RWPE2 (cell line): ENCODE data around the gene CHST9.

Source experiments
- ATAC-seq: fragments of 200-7000 bp; cut with Tn5 transposase; 3 replicates; pipeline ENCODE4 v1.9.1; 2021; ENCODE audit warnings: low read depth
- DNase-seq: peaks from one replicate; pipeline ENCODE4 v3.0.0-alpha.2; 2020; ENCODE audit warnings: low spot score
- H3K27ac ChIP-seq: fragments of 450-650 bp; 2 replicates; pipeline ENCODE4 v1.5.1; 2017; ENCODE audit warnings: mild to moderate bottlenecking; ENCODE audit not compliant: poor library complexity, severe bottlenecking
- H3K27me3 ChIP-seq: fragments of 250-450 bp; sonication (Bioruptor Pico); 2 replicates; pipeline ENCODE4 v1.5.1; 2021; ENCODE audit warnings: mild to moderate bottlenecking, moderate library complexity; ENCODE audit not compliant: insufficient read depth, poor library complexity, severe bottlenecking
- H3K36me3 ChIP-seq: fragments of 250-450 bp; sonication (Bioruptor Pico); 2 replicates; pipeline ENCODE4 v1.5.1; 2020; ENCODE audit warnings: low read depth, mild to moderate bottlenecking, moderate library complexity
- H3K4me1 ChIP-seq: fragments of 250-450 bp; sonication (Bioruptor Pico); 2 replicates; pipeline ENCODE4 v1.5.1; 2021; ENCODE audit warnings: mild to moderate bottlenecking, moderate library complexity; ENCODE audit not compliant: insufficient read depth, poor library complexity, severe bottlenecking
- H3K4me3 ChIP-seq: fragments of 250-450 bp; sonication (Bioruptor Pico); 2 replicates; pipeline ENCODE4 v1.5.1; 2021; ENCODE audit warnings: mild to moderate bottlenecking, moderate library complexity; ENCODE audit not compliant: severe bottlenecking
- H3K9me3 ChIP-seq: fragments of 250-450 bp; sonication (Bioruptor Pico); 2 replicates; pipeline ENCODE4 v1.5.1; 2021; ENCODE audit warnings: mild to moderate bottlenecking, moderate library complexity; ENCODE audit not compliant: severe bottlenecking
- TF ChIP-seq, protein P1 (sequence below): fragments of 450-650 bp; IDR thresholded peaks from one replicate; pipeline ENCODE4 v1.5.1; 2017; ENCODE audit warnings: mild to moderate bottlenecking, moderate library complexity; ENCODE audit not compliant: poor library complexity, severe bottlenecking

CHST9 gene

GRCh38 chr18:27008575-27008974 lies 176.5 kb downstream of the CHST9 start:
- no peaks in the 10 kb centered on the region for H3K9me3 ChIP-seq
- H3K4me1 ChIP-seq = no peaks in the 10 kb centered on the region
- ATAC-seq (no peak), DNase-seq (no peak)
- TF ChIP-seq, protein P1, sequence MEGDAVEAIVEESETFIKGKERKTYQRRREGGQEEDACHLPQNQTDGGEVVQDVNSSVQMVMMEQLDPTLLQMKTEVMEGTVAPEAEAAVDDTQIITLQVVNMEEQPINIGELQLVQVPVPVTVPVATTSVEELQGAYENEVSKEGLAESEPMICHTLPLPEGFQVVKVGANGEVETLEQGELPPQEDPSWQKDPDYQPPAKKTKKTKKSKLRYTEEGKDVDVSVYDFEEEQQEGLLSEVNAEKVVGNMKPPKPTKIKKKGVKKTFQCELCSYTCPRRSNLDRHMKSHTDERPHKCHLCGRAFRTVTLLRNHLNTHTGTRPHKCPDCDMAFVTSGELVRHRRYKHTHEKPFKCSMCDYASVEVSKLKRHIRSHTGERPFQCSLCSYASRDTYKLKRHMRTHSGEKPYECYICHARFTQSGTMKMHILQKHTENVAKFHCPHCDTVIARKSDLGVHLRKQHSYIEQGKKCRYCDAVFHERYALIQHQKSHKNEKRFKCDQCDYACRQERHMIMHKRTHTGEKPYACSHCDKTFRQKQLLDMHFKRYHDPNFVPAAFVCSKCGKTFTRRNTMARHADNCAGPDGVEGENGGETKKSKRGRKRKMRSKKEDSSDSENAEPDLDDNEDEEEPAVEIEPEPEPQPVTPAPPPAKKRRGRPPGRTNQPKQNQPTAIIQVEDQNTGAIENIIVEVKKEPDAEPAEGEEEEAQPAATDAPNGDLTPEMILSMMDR = no peak
- no peaks in the 10 kb centered on the region for H3K27me3 ChIP-seq
- no peaks in the 10 kb centered on the region for H3K36me3 ChIP-seq
- H3K4me3 ChIP-seq = no peak overlapping the region
- no peak overlapping the region for H3K27ac ChIP-seq

- no peaks in the 10 kb centered on the region for H3K27me3 ChIP-seq
- no peak overlapping the region for H3K27ac ChIP-seq
- no peaks in the 10 kb centered on the region for H3K36me3 ChIP-seq
- no peak overlapping the region for H3K4me3 ChIP-seq
- H3K4me1 ChIP-seq = no peaks in the 10 kb centered on the region
- no peaks in the 10 kb centered on the region for H3K9me3 ChIP-seq
- ATAC-seq (no peak), DNase-seq (no peak)
- TF ChIP-seq, protein P1 = no peak
These were observed 177.2 kb downstream of the CHST9 start for GRCh38 chr18:27007880-27008279.

DNA sequence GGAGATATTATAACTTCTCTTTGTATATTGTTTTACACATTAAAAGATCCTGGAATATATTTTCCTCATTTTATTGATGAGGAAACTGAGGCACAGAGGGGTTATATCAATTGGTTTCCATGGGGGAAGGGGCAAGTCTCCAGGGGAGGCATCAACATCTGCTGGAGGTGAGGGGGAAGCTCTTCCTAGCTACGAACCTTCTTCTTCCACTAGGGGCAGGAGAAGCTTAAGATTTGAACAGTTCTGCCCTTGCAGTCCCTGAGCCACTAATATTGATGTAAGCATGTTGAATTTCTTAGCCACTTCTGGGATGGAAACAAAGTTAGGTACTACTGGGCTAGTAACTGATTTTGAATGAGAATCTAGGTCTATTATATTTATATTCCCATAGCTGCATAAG lies 179.5 kb downstream of the CHST9 start:
- no peak overlapping the region for H3K4me3 ChIP-seq
- H3K4me1 ChIP-seq = no peaks in the 10 kb centered on the region
- DNase-seq (no peak), ATAC-seq (peak; percentile 70; the same call in 2 of the 3 replicates)
- H3K36me3 ChIP-seq = no peaks in the 10 kb centered on the region
- H3K9me3 ChIP-seq = no peaks in the 10 kb centered on the region
- TF ChIP-seq, protein P1 = peak; percentile 41
- no peak overlapping the region for H3K27ac ChIP-seq
- H3K27me3 ChIP-seq = no peaks in the 10 kb centered on the region

GRCh38 chr18:27004056-27004829 lies 180.9 kb downstream of the CHST9 start:
- Histone ChIP-seq H3K4me3 (no peak overlapping the region), H3K4me1 (no peaks in the 10 kb centered on the region), H3K36me3 (no peaks in the 10 kb centered on the region), H3K27me3 (no peaks in the 10 kb centered on the region), H3K9me3 (no peaks in the 10 kb centered on the region), H3K27ac (no peak overlapping the region)
- TF ChIP-seq, protein P1 = peak; percentile 48
- ATAC-seq (no peak), DNase-seq (no peak)

DNA sequence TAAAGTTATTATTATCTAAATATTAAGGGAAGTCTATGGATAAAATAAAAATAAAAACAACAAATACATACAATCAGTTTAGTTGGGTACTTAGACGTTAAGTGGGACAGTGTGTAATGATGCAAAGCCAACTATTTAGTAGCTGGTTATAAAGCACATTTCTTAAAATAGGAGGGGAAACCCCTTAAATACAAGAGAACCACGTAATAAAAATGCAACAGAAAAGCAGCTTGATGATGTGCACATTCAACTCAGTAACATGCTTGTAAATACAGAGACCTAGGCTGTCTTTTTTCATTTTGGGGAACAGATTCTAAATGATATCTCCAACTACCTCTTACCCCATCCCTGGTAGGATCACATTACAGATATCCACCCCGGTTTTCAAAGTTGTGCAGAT lies 185.3 kb downstream of the CHST9 start:
- no peaks in the 10 kb centered on the region for H3K4me1 ChIP-seq
- ATAC-seq (no peak), DNase-seq (no peak)
- no peak overlapping the region for H3K4me3 ChIP-seq
- no peaks in the 10 kb centered on the region for H3K9me3 ChIP-seq
- no peaks in the 10 kb centered on the region for H3K36me3 ChIP-seq
- TF ChIP-seq, protein P1 = no peak
- H3K27ac ChIP-seq = no peak overlapping the region
- no peaks in the 10 kb centered on the region for H3K27me3 ChIP-seq
